Adipocyte (in vitro differentiated cells): ENCODE results near the gene HAVCR2.

Experiments
- DNase-seq: peaks from one replicate; pipeline ENCODE4 v3.0.0-alpha.2; 2015; ENCODE audit warnings: low read depth
- H3K27me3 ChIP-seq: replicated peaks from 2 replicates; pipeline ENCODE4 v1.7.0; 2013; ENCODE audit warnings: mild to moderate bottlenecking, low read length, moderate library complexity; ENCODE audit not compliant: control insufficient read depth, insufficient read depth
- H3K36me3 ChIP-seq: 2 replicates; pipeline ENCODE4 v1.7.0; 2013; ENCODE audit warnings: low read length, mild to moderate bottlenecking, moderate library complexity; ENCODE audit not compliant: control insufficient read depth, insufficient read depth, severe bottlenecking
- H3K4me1 ChIP-seq: 2 replicates; pipeline ENCODE4 v1.7.0; 2013; ENCODE audit warnings: mild to moderate bottlenecking, low read length, moderate library complexity; ENCODE audit not compliant: control insufficient read depth, insufficient read depth
- H3K4me3 ChIP-seq: 2 replicates; pipeline ENCODE4 v1.7.0; 2013; ENCODE audit warnings: mild to moderate bottlenecking, low read length, moderate library complexity
- H3K9ac ChIP-seq: 2 replicates; pipeline ENCODE4 v1.7.0; 2013; ENCODE audit warnings: mild to moderate bottlenecking, low read length, moderate library complexity
- H3K9me3 ChIP-seq: 2 replicates; pipeline ENCODE4 v1.7.0; 2013; ENCODE audit warnings: mild to moderate bottlenecking, low read length, moderate library complexity; ENCODE audit not compliant: control insufficient read depth

The HAVCR2 gene

GRCh38 chr5:157121709-157122108 is 12.9 kb upstream of the HAVCR2 start:
- Histone ChIP-seq H3K9me3 (peaks cover 19% of the 10 kb centered on the region), H3K4me3 (no peak overlapping the region), H3K36me3 (no peaks in the 10 kb centered on the region), H3K27me3 (no peaks in the 10 kb centered on the region), H3K4me1 (no peaks in the 10 kb centered on the region), H3K9ac (no peak overlapping the region)
- no peak for DNase-seq

- Histone ChIP-seq H3K9ac (no peak overlapping the region), H3K9me3 (peaks cover 19% of the 10 kb centered on the region), H3K4me3 (no peak overlapping the region), H3K4me1 (peaks cover 6% of the 10 kb centered on the region), H3K36me3 (no peaks in the 10 kb centered on the region), H3K27me3 (no peaks in the 10 kb centered on the region)
- no peak for DNase-seq
Measured at GRCh38 chr5:157120102-157120501, 11.3 kb upstream of the HAVCR2 start.

GRCh38 chr5:157116483-157116954 is 7.7 kb upstream of the HAVCR2 start:
- Histone ChIP-seq H3K4me3 (no peak overlapping the region), H3K9ac (no peak overlapping the region), H3K9me3 (peaks cover 4% of the 10 kb centered on the region), H3K36me3 (no peaks in the 10 kb centered on the region), H3K27me3 (no peaks in the 10 kb centered on the region), H3K4me1 (peaks cover 10% of the 10 kb centered on the region)
- no peak for DNase-seq

- no peak overlapping the region for H3K9ac ChIP-seq
- peaks cover 10% of the 10 kb centered on the region for H3K4me1 ChIP-seq
- H3K27me3 ChIP-seq: no peaks in the 10 kb centered on the region
- DNase-seq: no peak
- H3K4me3 ChIP-seq: no peak overlapping the region
- H3K36me3 ChIP-seq: no peaks in the 10 kb centered on the region
- H3K9me3 ChIP-seq: no peaks in the 10 kb centered on the region
Measured at GRCh38 chr5:157115502-157115901, 6.7 kb upstream of the HAVCR2 start.

GRCh38 chr5:157115012-157115411 is 6.2 kb upstream of the HAVCR2 start:
- Histone ChIP-seq H3K36me3 (no peaks in the 10 kb centered on the region), H3K9ac (no peak overlapping the region), H3K9me3 (no peaks in the 10 kb centered on the region), H3K27me3 (no peaks in the 10 kb centered on the region), H3K4me1 (peaks cover 10% of the 10 kb centered on the region), H3K4me3 (no peak overlapping the region)
- no peak for DNase-seq

- Histone ChIP-seq H3K4me3 (peak overlapping the region; percentile 48), H3K36me3 (no peaks in the 10 kb centered on the region), H3K9me3 (no peaks in the 10 kb centered on the region), H3K27me3 (no peaks in the 10 kb centered on the region), H3K9ac (peak overlapping the region; percentile 76), H3K4me1 (peaks cover 19% of the 10 kb centered on the region)
- DNase-seq: peak; percentile 11
Measured at GRCh38 chr5:157113002-157113401, 4.2 kb upstream of the HAVCR2 start.

- Histone ChIP-seq H3K4me3 (no peak overlapping the region), H3K9me3 (no peaks in the 10 kb centered on the region), H3K36me3 (no peaks in the 10 kb centered on the region), H3K9ac (no peak overlapping the region), H3K27me3 (no peaks in the 10 kb centered on the region), H3K4me1 (peaks cover 22% of the 10 kb centered on the region)
- DNase-seq: no peak
Measured at GRCh38 chr5:157109744-157110143, 900 bp upstream of the HAVCR2 start.

GRCh38 chr5:157107508-157107907 is 1.3 kb downstream of the HAVCR2 start:
- no peak for DNase-seq
- Histone ChIP-seq H3K9ac (no peak overlapping the region), H3K9me3 (no peaks in the 10 kb centered on the region), H3K4me3 (no peak overlapping the region), H3K36me3 (no peaks in the 10 kb centered on the region), H3K27me3 (no peaks in the 10 kb centered on the region), H3K4me1 (peaks cover 21% of the 10 kb centered on the region)

GRCh38 chr5:157106630-157107461 is 2.0 kb downstream of the HAVCR2 start:
- DNase-seq: peak; percentile 34
- no peaks in the 10 kb centered on the region for H3K9me3 ChIP-seq
- H3K36me3 ChIP-seq: no peaks in the 10 kb centered on the region
- peak overlapping the region; percentile 40 for H3K4me3 ChIP-seq
- H3K9ac ChIP-seq: no peak overlapping the region
- no peaks in the 10 kb centered on the region for H3K27me3 ChIP-seq
- peaks cover 21% of the 10 kb centered on the region for H3K4me1 ChIP-seq

GRCh38 chr5:157100140-157100679 is 8.6 kb downstream of the HAVCR2 start:
- H3K36me3 ChIP-seq: no peaks in the 10 kb centered on the region
- no peak overlapping the region for H3K4me3 ChIP-seq
- DNase-seq: peak; percentile 82
- H3K9ac ChIP-seq: peak overlapping the region; percentile 50
- H3K4me1 ChIP-seq: peaks cover 31% of the 10 kb centered on the region
- H3K27me3 ChIP-seq: no peaks in the 10 kb centered on the region
- H3K9me3 ChIP-seq: no peaks in the 10 kb centered on the region

- Histone ChIP-seq H3K9me3 (no peaks in the 10 kb centered on the region), H3K4me3 (no peak overlapping the region), H3K36me3 (peaks cover 26% of the 10 kb centered on the region), H3K9ac (no peak overlapping the region), H3K27me3 (no peaks in the 10 kb centered on the region), H3K4me1 (peaks cover 6% of the 10 kb centered on the region)
- no peak for DNase-seq
Measured at GRCh38 chr5:157088342-157088990, 20.4 kb downstream of the HAVCR2 start.
